Mammary epithelial cell (primary cell): Measurements from ENCODE around the gene SLCO3A1.

ENCODE experiments used
- CTCF ChIP-seq, 2 donors: IDR thresholded peaks in 1 of 2; conservative IDR thresholded peaks in 1 of 2; 2 replicates each; pipeline ENCODE4 v1.5.1; 2011 to 2012; ENCODE audit warnings: inconsistent platforms in 2 of 2, low read length in 2 of 2, mild to moderate bottlenecking in 2 of 2, control low read depth in 1 of 2, low read depth in 1 of 2; ENCODE audit not compliant: insufficient read depth in 1 of 2; ENCODE audit errors: extremely low read depth in 1 of 2
- EZH2 ChIP-seq: IDR thresholded peaks from 2 replicates; pipeline ENCODE4 v1.6.1; 2012; ENCODE audit warnings: low read length, inconsistent platforms, borderline replicate concordance

GRCh38 chr15:92002666-92003065, 149.2 kb downstream of the SLCO3A1 start:
- no peak for TF ChIP-seq CTCF (conservative IDR thresholded peaks at IDR 0.05 in 1 of 2, IDR thresholded peaks at IDR 0.05 in 1 of 2; ENCODE audit: extremely low read depth in 1 of 2, insufficient read depth in 1 of 2, low read depth in 1 of 2, low read length in 2 of 2)
- no peak for TF ChIP-seq EZH2
